ENCODE results near the gene TMEM82.

TMEM82 gene

DNA sequence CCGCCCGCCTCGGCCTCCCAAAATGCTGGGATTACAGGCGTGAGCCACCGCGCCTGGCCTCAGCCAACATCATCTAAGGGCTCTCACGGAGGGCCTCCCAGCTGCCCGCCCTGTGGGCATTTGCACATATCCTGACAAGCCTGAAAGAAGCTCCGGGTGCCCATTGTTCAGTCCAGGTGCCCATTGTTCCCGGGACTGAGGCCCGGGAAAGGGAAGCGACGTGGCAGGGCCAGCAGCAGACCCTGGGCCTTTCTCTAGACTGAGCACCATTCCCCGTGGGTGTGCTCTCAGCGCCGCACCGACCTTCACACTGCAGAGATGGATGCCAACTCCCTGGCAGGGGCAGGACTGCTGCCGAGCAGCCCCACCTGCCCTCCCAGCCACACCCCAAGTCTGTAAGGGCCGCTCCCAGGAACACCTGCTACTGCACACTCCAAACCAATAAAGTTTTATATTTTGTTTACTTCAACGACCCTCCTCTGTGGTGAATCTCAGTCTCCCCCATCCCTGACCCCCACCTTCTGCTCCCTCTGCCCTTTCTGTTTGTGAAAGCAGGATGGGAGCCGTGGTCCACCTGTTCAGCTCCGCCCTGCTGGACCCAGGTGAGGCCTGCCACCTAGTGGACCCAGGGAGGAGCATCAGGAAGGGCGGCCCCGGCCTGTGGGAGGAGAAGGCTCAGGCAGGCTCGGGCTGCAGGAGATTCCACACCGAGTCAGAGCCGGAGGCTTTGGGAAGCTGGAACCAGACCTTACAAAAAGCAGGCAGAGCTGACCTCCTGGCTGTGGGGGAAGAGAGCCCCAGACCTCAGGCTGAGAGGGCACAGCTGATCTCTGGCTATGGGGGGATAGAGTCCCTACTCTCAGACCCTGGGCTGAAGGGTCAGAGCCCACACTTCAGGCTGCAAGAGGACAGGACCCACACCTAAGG, 1.1 kb upstream of the TMEM82 start:
- Histone ChIP-seq H3K4me1 (ENCODE audit: control insufficient read depth, insufficient read depth, low read length) (no peaks in the 10 kb centered on the region), H3K27me3 (ENCODE audit: control insufficient read depth, insufficient read depth, low read length) (no peaks in the 10 kb centered on the region), H3K27ac (ENCODE audit: low read depth, low read length) (no peak overlapping the region), H3K4me3 (ENCODE audit: low read length) (peak overlapping the region; percentile 33), H3K9ac (ENCODE audit: low read length) (no peak overlapping the region), H3K36me3 (ENCODE audit: control insufficient read depth, insufficient read depth, low read length) (no peaks in the 10 kb centered on the region)

GRCh38 chr1:15744122-15744679, 1.9 kb downstream of the TMEM82 start:
- Histone ChIP-seq H3K4me1 (ENCODE audit: control insufficient read depth, insufficient read depth, low read length) (no peaks in the 10 kb centered on the region), H3K36me3 (ENCODE audit: control insufficient read depth, insufficient read depth, low read length) (no peaks in the 10 kb centered on the region), H3K9ac (ENCODE audit: low read length) (no peak overlapping the region), H3K4me3 (ENCODE audit: low read length) (no peak overlapping the region), H3K27me3 (ENCODE audit: control insufficient read depth, insufficient read depth, low read length) (no peaks in the 10 kb centered on the region), H3K27ac (ENCODE audit: low read depth, low read length) (no peak overlapping the region)

- no peaks in the 10 kb centered on the region for H3K27me3 ChIP-seq (ENCODE audit: control insufficient read depth, insufficient read depth, low read length)
- no peaks in the 10 kb centered on the region for H3K4me1 ChIP-seq (ENCODE audit: control insufficient read depth, insufficient read depth, low read length)
- H3K27ac ChIP-seq (ENCODE audit: low read depth, low read length), result no peak overlapping the region
- H3K4me3 ChIP-seq (ENCODE audit: low read length), result no peak overlapping the region
- no peak overlapping the region for H3K9ac ChIP-seq (ENCODE audit: low read length)
- no peaks in the 10 kb centered on the region for H3K36me3 ChIP-seq (ENCODE audit: control insufficient read depth, insufficient read depth, low read length)
Measured at GRCh38 chr1:15747378-15747777, 5.1 kb downstream of the TMEM82 start.

DNA sequence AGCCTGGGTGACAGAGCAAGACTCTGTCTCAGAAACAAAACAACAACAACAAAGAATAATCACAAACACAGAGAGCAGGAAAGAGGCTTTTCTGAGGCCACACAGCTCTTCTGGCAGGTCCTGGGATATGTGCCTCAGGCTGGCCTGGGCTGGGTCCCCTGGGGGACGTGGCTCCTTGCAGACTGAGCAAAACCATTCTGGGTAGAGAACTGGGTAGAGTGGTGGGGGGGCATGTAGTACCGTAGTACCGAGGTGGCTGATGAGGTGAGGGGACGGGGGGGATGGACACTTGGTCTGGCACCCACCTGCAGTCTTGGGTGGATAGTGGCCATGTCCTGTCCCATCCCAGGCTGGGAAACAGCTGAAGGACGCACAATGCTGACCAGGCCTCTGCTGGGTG, 6.0 kb downstream of the TMEM82 start:
- H3K27me3 ChIP-seq (ENCODE audit: control insufficient read depth, insufficient read depth, low read length), result no peaks in the 10 kb centered on the region
- H3K9ac ChIP-seq (ENCODE audit: low read length), result no peak overlapping the region
- no peak overlapping the region for H3K4me3 ChIP-seq (ENCODE audit: low read length)
- no peak overlapping the region for H3K27ac ChIP-seq (ENCODE audit: low read depth, low read length)
- H3K4me1 ChIP-seq (ENCODE audit: control insufficient read depth, insufficient read depth, low read length), result no peaks in the 10 kb centered on the region
- no peaks in the 10 kb centered on the region for H3K36me3 ChIP-seq (ENCODE audit: control insufficient read depth, insufficient read depth, low read length)

DNA sequence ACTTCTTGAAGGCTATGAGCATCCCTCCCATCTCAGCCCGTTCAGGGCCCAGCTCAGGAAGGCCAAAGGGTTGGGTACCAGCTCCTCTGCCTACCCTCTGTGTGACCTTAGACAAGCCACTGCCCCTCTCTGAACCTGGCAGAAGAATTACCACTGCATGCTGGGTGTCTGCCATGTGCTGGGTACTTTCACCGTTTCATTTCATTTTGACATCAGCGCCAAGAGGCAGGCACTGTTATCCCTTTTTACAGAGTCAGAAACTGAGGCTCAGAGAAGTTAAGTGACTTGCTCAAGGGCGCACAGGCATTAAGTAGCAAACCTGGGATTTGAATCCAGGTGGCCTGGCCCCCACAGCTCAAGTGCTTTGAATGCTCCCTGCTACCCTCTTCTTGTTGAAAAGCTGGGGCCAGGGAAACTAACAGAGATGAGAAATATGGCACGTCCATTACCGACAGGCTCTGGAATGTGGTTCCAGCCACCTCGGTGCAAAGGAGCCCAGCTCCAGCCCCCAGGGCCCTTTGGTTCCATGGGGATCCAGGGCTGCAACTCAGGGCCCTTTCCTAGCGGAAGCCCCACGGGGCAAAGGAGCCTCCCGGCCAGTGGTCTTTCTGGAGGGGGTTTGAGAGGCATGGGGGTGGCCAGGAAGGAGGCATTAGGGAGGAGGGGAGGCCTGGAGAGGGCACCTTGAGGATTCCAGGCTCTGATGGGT, 6.5 kb downstream of the TMEM82 start:
- H3K27ac ChIP-seq (ENCODE audit: low read depth, low read length), result no peak overlapping the region
- no peak overlapping the region for H3K4me3 ChIP-seq (ENCODE audit: low read length)
- no peak overlapping the region for H3K9ac ChIP-seq (ENCODE audit: low read length)
- no peaks in the 10 kb centered on the region for H3K36me3 ChIP-seq (ENCODE audit: control insufficient read depth, insufficient read depth, low read length)
- no peaks in the 10 kb centered on the region for H3K27me3 ChIP-seq (ENCODE audit: control insufficient read depth, insufficient read depth, low read length)
- H3K4me1 ChIP-seq (ENCODE audit: control insufficient read depth, insufficient read depth, low read length), result no peaks in the 10 kb centered on the region

GRCh38 chr1:15749399-15750291, 7.3 kb downstream of the TMEM82 start:
- no peak overlapping the region for H3K27ac ChIP-seq (ENCODE audit: low read depth, low read length)
- H3K36me3 ChIP-seq (ENCODE audit: control insufficient read depth, insufficient read depth, low read length), result no peaks in the 10 kb centered on the region
- no peak overlapping the region for H3K9ac ChIP-seq (ENCODE audit: low read length)
- no peaks in the 10 kb centered on the region for H3K4me1 ChIP-seq (ENCODE audit: control insufficient read depth, insufficient read depth, low read length)
- H3K4me3 ChIP-seq (ENCODE audit: low read length), result no peak overlapping the region
- no peaks in the 10 kb centered on the region for H3K27me3 ChIP-seq (ENCODE audit: control insufficient read depth, insufficient read depth, low read length)

GRCh38 chr1:15750924-15751323, 8.6 kb downstream of the TMEM82 start:
- Histone ChIP-seq H3K36me3 (ENCODE audit: control insufficient read depth, insufficient read depth, low read length) (no peaks in the 10 kb centered on the region), H3K27me3 (ENCODE audit: control insufficient read depth, insufficient read depth, low read length) (no peaks in the 10 kb centered on the region), H3K4me1 (ENCODE audit: control insufficient read depth, insufficient read depth, low read length) (no peaks in the 10 kb centered on the region), H3K9ac (ENCODE audit: low read length) (no peak overlapping the region), H3K27ac (ENCODE audit: low read depth, low read length) (no peak overlapping the region), H3K4me3 (ENCODE audit: low read length) (no peak overlapping the region)

DNA sequence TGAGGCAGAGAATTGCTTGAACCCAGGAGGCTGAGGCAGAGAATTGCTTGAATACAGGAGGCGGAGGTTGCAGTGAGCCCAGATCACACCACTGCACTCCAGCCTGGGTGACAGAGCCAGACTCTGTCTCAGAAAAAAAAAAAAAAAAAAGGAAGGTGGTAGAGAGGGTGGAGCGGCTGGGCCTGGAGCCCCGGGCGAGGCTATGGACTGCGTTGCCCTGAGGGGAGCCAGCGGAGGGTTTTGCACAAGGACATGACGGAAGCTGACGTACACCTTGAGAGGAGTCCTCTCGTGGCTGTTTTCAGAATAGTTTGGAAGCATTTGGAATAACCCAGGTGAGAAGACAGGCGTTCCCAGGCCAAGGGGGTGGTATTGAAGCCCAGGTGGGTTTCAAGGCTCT, 9.4 kb downstream of the TMEM82 start:
- Histone ChIP-seq H3K4me1 (ENCODE audit: control insufficient read depth, insufficient read depth, low read length) (no peaks in the 10 kb centered on the region), H3K9ac (ENCODE audit: low read length) (no peak overlapping the region), H3K27ac (ENCODE audit: low read depth, low read length) (no peak overlapping the region)

GRCh38 chr1:15753776-15754175, 11.5 kb downstream of the TMEM82 start:
- Histone ChIP-seq H3K4me3 (ENCODE audit: low read length) (no peak overlapping the region), H3K36me3 (ENCODE audit: control insufficient read depth, insufficient read depth, low read length) (no peaks in the 10 kb centered on the region), H3K4me1 (ENCODE audit: control insufficient read depth, insufficient read depth, low read length) (no peaks in the 10 kb centered on the region), H3K9ac (ENCODE audit: low read length) (no peak overlapping the region), H3K27ac (ENCODE audit: low read depth, low read length) (no peak overlapping the region), H3K27me3 (ENCODE audit: control insufficient read depth, insufficient read depth, low read length) (no peaks in the 10 kb centered on the region)

More for the DNA sequence above, 9.4 kb downstream of the TMEM82 start:
- Histone ChIP-seq H3K4me3 (ENCODE audit: low read length) (no peak overlapping the region), H3K36me3 (ENCODE audit: control insufficient read depth, insufficient read depth, low read length) (no peaks in the 10 kb centered on the region), H3K27me3 (ENCODE audit: control insufficient read depth, insufficient read depth, low read length) (no peaks in the 10 kb centered on the region)

DNA sequence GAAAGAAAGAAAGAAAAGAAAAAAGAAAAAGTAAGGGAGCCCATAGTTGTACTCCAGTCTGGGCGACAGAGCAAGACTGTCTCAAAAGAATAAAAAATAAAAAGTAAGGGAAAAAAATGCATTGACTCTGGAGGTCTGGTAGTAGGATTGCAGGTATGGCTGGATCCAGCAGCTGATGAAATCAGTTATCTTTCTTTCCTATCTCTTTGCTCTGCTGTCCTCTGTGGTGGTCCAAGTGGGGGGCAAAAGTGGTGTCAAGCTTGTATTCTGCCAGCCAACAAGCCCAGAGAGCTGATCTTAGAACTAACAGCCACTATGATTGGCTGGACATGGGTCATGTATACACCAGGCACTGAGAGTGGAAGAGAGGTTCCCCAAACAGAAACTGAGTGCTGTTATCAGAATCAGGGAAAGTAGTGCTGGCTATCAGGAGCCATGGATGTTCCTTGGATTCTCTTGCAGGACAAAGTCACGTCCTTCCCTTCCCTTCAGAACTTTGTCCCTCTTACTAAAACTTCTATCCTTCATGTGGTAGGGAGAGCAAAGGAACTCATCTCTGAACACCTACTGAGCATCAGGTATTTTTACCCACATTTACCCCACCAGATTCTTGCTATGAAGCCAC, 12.8 kb downstream of the TMEM82 start:
- Histone ChIP-seq H3K4me1 (ENCODE audit: control insufficient read depth, insufficient read depth, low read length) (no peaks in the 10 kb centered on the region), H3K27ac (ENCODE audit: low read depth, low read length) (no peak overlapping the region), H3K9ac (ENCODE audit: low read length) (no peak overlapping the region), H3K36me3 (ENCODE audit: control insufficient read depth, insufficient read depth, low read length) (no peaks in the 10 kb centered on the region), H3K27me3 (ENCODE audit: control insufficient read depth, insufficient read depth, low read length) (no peaks in the 10 kb centered on the region), H3K4me3 (ENCODE audit: low read length) (no peak overlapping the region)

GRCh38 chr1:15755646-15756040, 13.3 kb downstream of the TMEM82 start:
- Histone ChIP-seq H3K27me3 (ENCODE audit: control insufficient read depth, insufficient read depth, low read length) (no peaks in the 10 kb centered on the region), H3K4me1 (ENCODE audit: control insufficient read depth, insufficient read depth, low read length) (no peaks in the 10 kb centered on the region), H3K9ac (ENCODE audit: low read length) (no peak overlapping the region), H3K27ac (ENCODE audit: low read depth, low read length) (no peak overlapping the region), H3K4me3 (ENCODE audit: low read length) (no peak overlapping the region), H3K36me3 (ENCODE audit: control insufficient read depth, insufficient read depth, low read length) (no peaks in the 10 kb centered on the region)
